ENCODE measurements around the gene LMAN1.

Gene LMAN1

GRCh38 chr18:59358712-59359575 is at the start of gene LMAN1:
LMAN1 (minus strand) TSS chr18:59359265; CDS start chr18:59359244, 21 bp downstream.
- CTCF ChIA-PET: no interaction called here
- Mint-ChIP-seq H3K4me1 (peaks cover 39% of the 10 kb centered on the region), H3K4me3 (peak within 1 kb of the TSS; percentile 84), H3K27ac (peak within 1 kb of the TSS; percentile 92), H3K27me3 (no peaks in the 10 kb centered on the region), H3K36me3 (peaks cover 11% of the 10 kb centered on the region), H3K9me3 (no peaks in the 10 kb centered on the region)
- DNase-seq: peak; percentile 94

- Mint-ChIP-seq H3K4me1 (no peaks in the 10 kb centered on the region), H3K4me3 (no peak overlapping the region), H3K27ac (no peak overlapping the region), H3K9me3 (no peaks in the 10 kb centered on the region), H3K27me3 (peaks cover 5% of the 10 kb centered on the region), H3K36me3 (no peaks in the 10 kb centered on the region)
- peak; percentile 80 for DNase-seq
- CTCF ChIA-PET: interaction anchor here (0.6 to 4.4 kb wide), 41 partner anchors 10 to 421 kb away, joined by 3 to 100 read pairs (median 6); partner anchors contain the start of genes CPLX4 and RAX
These were observed 43.5 kb upstream of the LMAN1 start for GRCh38 chr18:59402432-59403090.

- H3K9me3 Mint-ChIP-seq: no peaks in the 10 kb centered on the region
- CTCF ChIA-PET: interaction anchor here (2.1 to 4.4 kb wide), 2 partner anchors 92 to 152 kb away, joined by 12 to 62 read pairs; no protein-coding TSS in a partner anchor
- peaks cover 15% of the 10 kb centered on the region for H3K27me3 Mint-ChIP-seq
- no peaks in the 10 kb centered on the region for H3K36me3 Mint-ChIP-seq
- no peak for DNase-seq
- H3K4me3 Mint-ChIP-seq: no peak overlapping the region
- H3K27ac Mint-ChIP-seq: no peak overlapping the region
- peaks cover 9% of the 10 kb centered on the region for H3K4me1 Mint-ChIP-seq
These were observed 41.3 kb upstream of the LMAN1 start for GRCh38 chr18:59400407-59400806.

GRCh38 chr18:59395226-59396175 is 36.4 kb upstream of the LMAN1 start:
- Mint-ChIP-seq H3K4me1 (peaks cover 13% of the 10 kb centered on the region), H3K27me3 (peaks cover 14% of the 10 kb centered on the region), H3K36me3 (no peaks in the 10 kb centered on the region), H3K4me3 (no peak overlapping the region), H3K9me3 (no peaks in the 10 kb centered on the region), H3K27ac (no peak overlapping the region)
- no peak for DNase-seq
- CTCF ChIA-PET: no interaction called here

GRCh38 chr18:59393381-59393780 is 34.3 kb upstream of the LMAN1 start:
- peaks cover 13% of the 10 kb centered on the region for H3K4me1 Mint-ChIP-seq

GRCh38 chr18:59388817-59389216 is 29.8 kb upstream of the LMAN1 start:
- no peak overlapping the region for H3K27ac Mint-ChIP-seq
- H3K36me3 Mint-ChIP-seq: no peaks in the 10 kb centered on the region
- no peaks in the 10 kb centered on the region for H3K4me1 Mint-ChIP-seq
- peaks cover 14% of the 10 kb centered on the region for H3K27me3 Mint-ChIP-seq
- no peak for DNase-seq
- H3K9me3 Mint-ChIP-seq: no peaks in the 10 kb centered on the region
- no peak overlapping the region for H3K4me3 Mint-ChIP-seq
- CTCF ChIA-PET: interaction anchor here (2.6 kb wide), 1 partner anchor 14 kb away, joined by 12 read pairs; no protein-coding TSS in a partner anchor

More at GRCh38 chr18:59393381-59393780, 34.3 kb upstream of the LMAN1 start:
- no peak for DNase-seq
- Mint-ChIP-seq H3K27ac (no peak overlapping the region), H3K36me3 (no peaks in the 10 kb centered on the region), H3K9me3 (no peaks in the 10 kb centered on the region), H3K4me3 (no peak overlapping the region), H3K27me3 (peaks cover 14% of the 10 kb centered on the region)
- CTCF ChIA-PET: interaction anchor here (1.4 kb wide), 1 partner anchor 9 kb away, joined by 11 read pairs; no protein-coding TSS in a partner anchor

- DNase-seq: no peak
- H3K9me3 Mint-ChIP-seq: no peaks in the 10 kb centered on the region
- CTCF ChIA-PET: interaction anchor here (1.4 to 2.6 kb wide), 2 partner anchors 14 to 15 kb away, joined by 5 to 12 read pairs; no protein-coding TSS in a partner anchor
- H3K4me1 Mint-ChIP-seq: no peaks in the 10 kb centered on the region
- H3K27ac Mint-ChIP-seq: no peak overlapping the region
- peaks cover 14% of the 10 kb centered on the region for H3K27me3 Mint-ChIP-seq
- no peaks in the 10 kb centered on the region for H3K36me3 Mint-ChIP-seq
- no peak overlapping the region for H3K4me3 Mint-ChIP-seq
These were observed 28.9 kb upstream of the LMAN1 start for GRCh38 chr18:59387687-59388565.

- Mint-ChIP-seq H3K27ac (no peak overlapping the region), H3K4me3 (no peak overlapping the region), H3K27me3 (peaks cover 10% of the 10 kb centered on the region), H3K4me1 (no peaks in the 10 kb centered on the region), H3K9me3 (no peaks in the 10 kb centered on the region), H3K36me3 (no peaks in the 10 kb centered on the region)
- CTCF ChIA-PET: interaction anchor here (1.4 kb wide), 1 partner anchor 15 kb away, joined by 5 read pairs; no protein-coding TSS in a partner anchor
- no peak for DNase-seq
These were observed 28.0 kb upstream of the LMAN1 start for GRCh38 chr18:59386909-59387686.

- H3K36me3 Mint-ChIP-seq: no peaks in the 10 kb centered on the region
- H3K27ac Mint-ChIP-seq: no peak overlapping the region
- CTCF ChIA-PET: interaction anchor here (3.1 kb wide), 1 partner anchor 17 kb away, joined by 14 read pairs; no protein-coding TSS in a partner anchor
- H3K27me3 Mint-ChIP-seq: peaks cover 10% of the 10 kb centered on the region
- H3K9me3 Mint-ChIP-seq: no peaks in the 10 kb centered on the region
- no peak for DNase-seq
- H3K4me1 Mint-ChIP-seq: no peaks in the 10 kb centered on the region
- no peak overlapping the region for H3K4me3 Mint-ChIP-seq
These were observed 26.1 kb upstream of the LMAN1 start for GRCh38 chr18:59385191-59385590.

- H3K27me3 Mint-ChIP-seq: peaks cover 15% of the 10 kb centered on the region
- CTCF ChIA-PET: interaction anchor here (0.9 to 3.1 kb wide), 5 partner anchors 9 to 75 kb away, joined by 3 to 14 read pairs (median 3); no protein-coding TSS in a partner anchor
- no peaks in the 10 kb centered on the region for H3K9me3 Mint-ChIP-seq
- H3K4me3 Mint-ChIP-seq: no peak overlapping the region
- no peak for DNase-seq
- no peaks in the 10 kb centered on the region for H3K36me3 Mint-ChIP-seq
- no peak overlapping the region for H3K27ac Mint-ChIP-seq
- H3K4me1 Mint-ChIP-seq: no peaks in the 10 kb centered on the region
These were observed 24.8 kb upstream of the LMAN1 start for GRCh38 chr18:59383851-59384250.

GRCh38 chr18:59382383-59382782 is 23.3 kb upstream of the LMAN1 start:
- Mint-ChIP-seq H3K4me1 (no peaks in the 10 kb centered on the region), H3K27ac (no peak overlapping the region), H3K36me3 (no peaks in the 10 kb centered on the region), H3K9me3 (no peaks in the 10 kb centered on the region), H3K27me3 (peaks cover 8% of the 10 kb centered on the region), H3K4me3 (no peak overlapping the region)
- DNase-seq: no peak
- CTCF ChIA-PET: interaction anchor here (3.1 kb wide), 1 partner anchor 20 kb away, joined by 14 read pairs; no protein-coding TSS in a partner anchor

- peaks cover 8% of the 10 kb centered on the region for H3K27me3 Mint-ChIP-seq
- H3K4me3 Mint-ChIP-seq: no peak overlapping the region
- no peak for DNase-seq
- H3K36me3 Mint-ChIP-seq: no peaks in the 10 kb centered on the region
- CTCF ChIA-PET: interaction anchor here (3.1 kb wide), 1 partner anchor 21 kb away, joined by 14 read pairs; no protein-coding TSS in a partner anchor
- H3K9me3 Mint-ChIP-seq: no peaks in the 10 kb centered on the region
- H3K4me1 Mint-ChIP-seq: no peaks in the 10 kb centered on the region
- H3K27ac Mint-ChIP-seq: no peak overlapping the region
These were observed 22.9 kb upstream of the LMAN1 start for GRCh38 chr18:59381949-59382348.

Data from activated naive CD4-positive, alpha-beta T cell treated with anti-CD3 and anti-CD28 coated beads, Interleukin-2, amount 10 ng/mL, durations not matched to agents 7 days and 5 days (primary cell).